WTC11 (cell line): Measurements from ENCODE around the gene OR2A5.

Experiments used
- HMGA2 ChIP-seq: fragments of 250-450 bp; sonication (Bioruptor Pico); IDR thresholded peaks from 2 replicates; pipeline ENCODE4 v1.4.0; 2021; ENCODE audit warnings: mild to moderate bottlenecking, moderate library complexity
- NFE2L1 ChIP-seq: sonication (generic); formaldehyde crosslinking; IDR thresholded peaks from 2 replicates; pipeline ENCODE4 v1.8.1; 2023; ENCODE audit warnings: missing genetic modification reagents
- NR1H2 ChIP-seq: sonication (generic); formaldehyde crosslinking; IDR thresholded peaks from 2 replicates; pipeline ENCODE4 v1.9.0; 2021; ENCODE audit warnings: mild to moderate bottlenecking, moderate library complexity, missing genetic modification reagents
- RELA ChIP-seq: sonication (generic); formaldehyde crosslinking; IDR thresholded peaks from 2 replicates; pipeline ENCODE4 v1.8.1; 2022; ENCODE audit warnings: missing genetic modification reagents, mild to moderate bottlenecking, borderline replicate concordance
- TCF7 ChIP-seq: sonication (generic); formaldehyde crosslinking; IDR thresholded peaks from 2 replicates; pipeline ENCODE4 v1.8.0; 2022; ENCODE audit warnings: mild to moderate bottlenecking, low read depth, missing genetic modification reagents, moderate library complexity
- TP53 ChIP-seq: sonication (generic); formaldehyde crosslinking; IDR thresholded peaks from 2 replicates; pipeline ENCODE4 v1.8.1; 2023; ENCODE audit warnings: mild to moderate bottlenecking, missing genetic modification reagents
- ZNF138 ChIP-seq: sonication (generic); formaldehyde crosslinking; conservative IDR thresholded peaks from 2 replicates; pipeline ENCODE4 v1.8.1; 2022; ENCODE audit warnings: mild to moderate bottlenecking, moderate library complexity, missing genetic modification reagents
- TF ChIP-seq, protein P1 (sequence below): sonication (generic); formaldehyde crosslinking; IDR thresholded peaks from 2 replicates; pipeline ENCODE4 v1.8.1; 2022; ENCODE audit warnings: mild to moderate bottlenecking, missing genetic modification reagents, moderate library complexity, borderline replicate concordance
- TF ChIP-seq, protein P2 (sequence below): fragments of 200-600 bp; IDR thresholded peaks from 2 replicates; pipeline ENCODE4 v1.8.0; 2022; ENCODE audit warnings: antibody characterized with exemption
- TF ChIP-seq, protein P3 (sequence below): sonication (generic); formaldehyde crosslinking; conservative IDR thresholded peaks from 2 replicates; pipeline ENCODE4 v1.8.1; 2022; ENCODE audit warnings: mild to moderate bottlenecking, missing genetic modification reagents
- TF ChIP-seq, protein P4 (sequence below): sonication (generic); formaldehyde crosslinking; IDR thresholded peaks from 2 replicates; pipeline ENCODE4 v1.8.1; 2022; ENCODE audit warnings: mild to moderate bottlenecking, moderate library complexity, missing genetic modification reagents
- TF ChIP-seq, protein P5 (sequence below): sonication (generic); formaldehyde crosslinking; IDR thresholded peaks from 2 replicates; pipeline ENCODE4 v1.8.0; 2022; ENCODE audit warnings: mild to moderate bottlenecking, missing genetic modification reagents
- TF ChIP-seq, protein P6 (sequence below): sonication (generic); formaldehyde crosslinking; IDR thresholded peaks from 2 replicates; pipeline ENCODE4 v1.8.1; 2023; ENCODE audit warnings: mild to moderate bottlenecking, missing genetic modification reagents, moderate library complexity

DNA sequence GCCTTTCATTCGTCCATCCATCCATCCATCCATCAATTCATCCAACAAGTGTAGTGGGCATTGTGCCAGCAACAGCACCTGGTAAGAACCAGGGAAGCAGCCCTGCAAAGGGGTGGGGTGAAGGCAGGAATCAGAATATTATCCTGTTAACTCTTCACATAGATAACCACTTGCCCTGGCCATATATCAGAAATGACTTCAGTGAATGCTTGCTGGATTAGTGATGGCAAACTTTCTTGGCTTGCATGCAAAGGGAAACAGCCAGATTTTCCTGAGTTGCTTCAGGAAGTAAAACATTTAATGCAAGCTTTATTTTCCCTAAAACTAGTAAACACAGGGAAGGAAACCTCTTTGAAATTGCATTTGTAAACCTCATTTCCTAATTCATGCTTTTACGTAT, 743 bp downstream of the OR2A5 start:
- TF ChIP-seq, protein P1, sequence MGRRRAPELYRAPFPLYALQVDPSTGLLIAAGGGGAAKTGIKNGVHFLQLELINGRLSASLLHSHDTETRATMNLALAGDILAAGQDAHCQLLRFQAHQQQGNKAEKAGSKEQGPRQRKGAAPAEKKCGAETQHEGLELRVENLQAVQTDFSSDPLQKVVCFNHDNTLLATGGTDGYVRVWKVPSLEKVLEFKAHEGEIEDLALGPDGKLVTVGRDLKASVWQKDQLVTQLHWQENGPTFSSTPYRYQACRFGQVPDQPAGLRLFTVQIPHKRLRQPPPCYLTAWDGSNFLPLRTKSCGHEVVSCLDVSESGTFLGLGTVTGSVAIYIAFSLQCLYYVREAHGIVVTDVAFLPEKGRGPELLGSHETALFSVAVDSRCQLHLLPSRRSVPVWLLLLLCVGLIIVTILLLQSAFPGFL = no peak
- TF ChIP-seq, protein P2, sequence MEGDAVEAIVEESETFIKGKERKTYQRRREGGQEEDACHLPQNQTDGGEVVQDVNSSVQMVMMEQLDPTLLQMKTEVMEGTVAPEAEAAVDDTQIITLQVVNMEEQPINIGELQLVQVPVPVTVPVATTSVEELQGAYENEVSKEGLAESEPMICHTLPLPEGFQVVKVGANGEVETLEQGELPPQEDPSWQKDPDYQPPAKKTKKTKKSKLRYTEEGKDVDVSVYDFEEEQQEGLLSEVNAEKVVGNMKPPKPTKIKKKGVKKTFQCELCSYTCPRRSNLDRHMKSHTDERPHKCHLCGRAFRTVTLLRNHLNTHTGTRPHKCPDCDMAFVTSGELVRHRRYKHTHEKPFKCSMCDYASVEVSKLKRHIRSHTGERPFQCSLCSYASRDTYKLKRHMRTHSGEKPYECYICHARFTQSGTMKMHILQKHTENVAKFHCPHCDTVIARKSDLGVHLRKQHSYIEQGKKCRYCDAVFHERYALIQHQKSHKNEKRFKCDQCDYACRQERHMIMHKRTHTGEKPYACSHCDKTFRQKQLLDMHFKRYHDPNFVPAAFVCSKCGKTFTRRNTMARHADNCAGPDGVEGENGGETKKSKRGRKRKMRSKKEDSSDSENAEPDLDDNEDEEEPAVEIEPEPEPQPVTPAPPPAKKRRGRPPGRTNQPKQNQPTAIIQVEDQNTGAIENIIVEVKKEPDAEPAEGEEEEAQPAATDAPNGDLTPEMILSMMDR = no peak
- TF ChIP-seq, protein P3, sequence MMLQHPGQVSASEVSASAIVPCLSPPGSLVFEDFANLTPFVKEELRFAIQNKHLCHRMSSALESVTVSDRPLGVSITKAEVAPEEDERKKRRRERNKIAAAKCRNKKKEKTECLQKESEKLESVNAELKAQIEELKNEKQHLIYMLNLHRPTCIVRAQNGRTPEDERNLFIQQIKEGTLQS (CRISPR knock-in tag) = no peak
- TF ChIP-seq TCF7 (CRISPR knock-in tag) = no peak
- TF ChIP-seq NFE2L1 (CRISPR knock-in tag) = no peak
- TF ChIP-seq ZNF138 = no peak
- TF ChIP-seq, protein P4, sequence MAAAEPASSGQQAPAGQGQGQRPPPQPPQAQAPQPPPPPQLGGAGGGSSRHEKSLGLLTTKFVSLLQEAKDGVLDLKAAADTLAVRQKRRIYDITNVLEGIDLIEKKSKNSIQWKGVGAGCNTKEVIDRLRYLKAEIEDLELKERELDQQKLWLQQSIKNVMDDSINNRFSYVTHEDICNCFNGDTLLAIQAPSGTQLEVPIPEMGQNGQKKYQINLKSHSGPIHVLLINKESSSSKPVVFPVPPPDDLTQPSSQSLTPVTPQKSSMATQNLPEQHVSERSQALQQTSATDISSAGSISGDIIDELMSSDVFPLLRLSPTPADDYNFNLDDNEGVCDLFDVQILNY (CRISPR knock-in tag) = no peak
- TF ChIP-seq, protein P5, sequence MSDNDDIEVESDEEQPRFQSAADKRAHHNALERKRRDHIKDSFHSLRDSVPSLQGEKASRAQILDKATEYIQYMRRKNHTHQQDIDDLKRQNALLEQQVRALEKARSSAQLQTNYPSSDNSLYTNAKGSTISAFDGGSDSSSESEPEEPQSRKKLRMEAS (CRISPR knock-in tag) = no peak
- TF ChIP-seq, protein P6, sequence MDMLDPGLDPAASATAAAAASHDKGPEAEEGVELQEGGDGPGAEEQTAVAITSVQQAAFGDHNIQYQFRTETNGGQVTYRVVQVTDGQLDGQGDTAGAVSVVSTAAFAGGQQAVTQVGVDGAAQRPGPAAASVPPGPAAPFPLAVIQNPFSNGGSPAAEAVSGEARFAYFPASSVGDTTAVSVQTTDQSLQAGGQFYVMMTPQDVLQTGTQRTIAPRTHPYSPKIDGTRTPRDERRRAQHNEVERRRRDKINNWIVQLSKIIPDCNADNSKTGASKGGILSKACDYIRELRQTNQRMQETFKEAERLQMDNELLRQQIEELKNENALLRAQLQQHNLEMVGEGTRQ (CRISPR knock-in tag) = no peak
- TF ChIP-seq RELA (CRISPR knock-in tag) = no peak
- TF ChIP-seq HMGA2 (CRISPR knock-in tag) = no peak
- no peak for TF ChIP-seq NR1H2 (CRISPR knock-in tag)
- no peak for TF ChIP-seq TP53 (CRISPR knock-in tag)
